HFFc6 (cell line): ENCODE results near the gene MYH7B. TPM values are rescaled to one million over a fixed set of nuclear protein-coding genes. Genes with fewer than 3 reads are reported as not detected.

ENCODE experiments used
- DNase-seq: peaks from one replicate; pipeline ENCODE4 v3.0.0-alpha.2; 2018
- H3K27ac Mint-ChIP-seq: 2 replicates; pipeline ENCODE4 v1.8.0; 2020; ENCODE audit warnings: mild to moderate bottlenecking, mixed read lengths
- H3K27me3 Mint-ChIP-seq: 2 replicates; pipeline ENCODE4 v1.8.0; 2021; ENCODE audit warnings: mild to moderate bottlenecking, moderate library complexity, mixed read lengths; ENCODE audit not compliant: insufficient read depth
- H3K36me3 Mint-ChIP-seq: 2 replicates; pipeline ENCODE4 v1.8.0; 2021; ENCODE audit warnings: low read depth, mixed read lengths
- H3K4me1 Mint-ChIP-seq: 2 replicates; pipeline ENCODE4 v1.8.0; 2020; ENCODE audit warnings: low read depth, mixed read lengths
- H3K4me3 Mint-ChIP-seq: 2 replicates; pipeline ENCODE4 v1.8.0; 2020; ENCODE audit warnings: mild to moderate bottlenecking, moderate library complexity, mixed read lengths
- H3K9me3 Mint-ChIP-seq: 2 replicates; pipeline ENCODE4 v1.8.0; 2020; ENCODE audit warnings: mild to moderate bottlenecking, mixed read lengths
- CTCF ChIP-seq: fragments of 200-600 bp; sonication (generic); IDR thresholded peaks from 2 replicates; pipeline ENCODE4 v1.5.0; 2021; ENCODE audit warnings: antibody characterized with exemption, mild to moderate bottlenecking
- microRNA-seq: library from miRNA; unstranded; fragments of <30 nt; microRNA quantifications from one replicate; pipeline ENCODE4, GENCODE V29; 2019
- total RNA-seq, 6 experiments: library from RNA; stranded (reverse); fragmentation: NEBNext Ultra II Directional; extraction: Animal tissue kit (Norgen Biotek cat#: 25700); gene quantifications; 2 replicates in 1 of 6; 3 replicates in 5 of 6; pipeline ENCODE4 v1.2.3, GENCODE V29; 2021

MYH7B gene
- total RNA-seq, 6 experiments from 2014 or later = 0.07 to 0.19 TPM; not detected in 4

GRCh38 chr20:35004051-35004725 is 48.5 kb downstream of the MYH7B start:
- Mint-ChIP-seq H3K27me3 (peaks cover 5% of the 10 kb centered on the region), H3K4me3 (no peak overlapping the region), H3K9me3 (no peaks in the 10 kb centered on the region), H3K4me1 (no peaks in the 10 kb centered on the region), H3K27ac (no peak overlapping the region), H3K36me3 (0 out of 2 replicates have a peak, but pooled peaks cover 8% of the 10 kb centered on the region)
- no peak for TF ChIP-seq CTCF
- no peak for DNase-seq

- Mint-ChIP-seq H3K4me3 (no peak overlapping the region), H3K27ac (no peak overlapping the region), H3K27me3 (peaks cover 8% of the 10 kb centered on the region), H3K9me3 (no peaks in the 10 kb centered on the region), H3K36me3 (0 out of 2 replicates have a peak, but pooled peaks cover 6% of the 10 kb centered on the region), H3K4me1 (no peaks in the 10 kb centered on the region)
- DNase-seq = no peak
- TF ChIP-seq CTCF = no peak
These were observed 49.2 kb downstream of the MYH7B start for GRCh38 chr20:35004749-35005462.

Small RNAs within 50 kb of the gene (microRNA-seq; reads per million reads assigned to microRNA genes)
- gene MIR499A = not detected
- gene MIR499B = not detected

Other genes starting within 250 kb of the MYH7B start
- gene NCOA6, start 130.2 kb upstream of the MYH7B start, total RNA-seq = 10 to 100 TPM; 17.6 to 21.0 (median 18.4) TPM
- gene GGT7, start 83.0 kb upstream of the MYH7B start, total RNA-seq = 10 to 100 TPM; 13.3 to 17.3 (median 16.1) TPM
- 10 to 100 TPM; 13.2 to 18.0 (median 15.5) TPM for gene ACSS2, start 79.3 kb upstream of the MYH7B start, total RNA-seq
- 10 to 100 TPM; 72.1 to 86.8 (median 76.6) TPM for gene GSS, start 62 bp upstream of the MYH7B start, total RNA-seq
- 10 to 100 TPM; 70.7 to 89.8 (median 81.6) TPM for gene TRPC4AP, start 136.9 kb downstream of the MYH7B start, total RNA-seq
- gene EDEM2, start 191.5 kb downstream of the MYH7B start, total RNA-seq = 10 to 100 TPM; 29.5 to 33.3 (median 32.0) TPM
- 10 to 100 TPM; 21.0 to 29.6 (median 23.4) TPM for gene PROCR, start 216.2 kb downstream of the MYH7B start, total RNA-seq